ENCODE data around the gene TEAD1. TPM values are rescaled to one million over a fixed set of nuclear protein-coding genes. Genes with fewer than 3 reads are reported as not detected.
A peak's percentile ranks its signal among the peaks of the same experiment; 100 is the strongest.

TEAD1 gene
- total RNA-seq, 4 donors from 2014 or later, result 71.5 to 109 (median 88.5) TPM

GRCh38 chr11:12865863-12866595 lies 191.8 kb downstream of the TEAD1 start:
- no peak overlapping the region for H3K27ac ChIP-seq
- H3K27me3 ChIP-seq, result no peaks in the 10 kb centered on the region
- H3K4me3 ChIP-seq (replicated peaks in 1 of 3), result no peak overlapping the region
- no peaks in the 10 kb centered on the region for H3K9me3 ChIP-seq
- no peaks in the 10 kb centered on the region for H3K36me3 ChIP-seq
- H3K4me1 ChIP-seq, result peaks cover 7 to 10% of the 10 kb centered on the region in 2 donors
- no peak for TF ChIP-seq POLR2A (IDR thresholded peaks at IDR 0.05)
- no peak for TF ChIP-seq CTCF (IDR thresholded peaks at IDR 0.05)
- no peak for DNase-seq
- intact Hi-C loops (cut with DNase I), result no loop called here
- 70 to 75% methylated on average over 6 of the region's 6 CpGs for WGBS, 2 donors

- H3K4me3 ChIP-seq (replicated peaks in 1 of 3), result no peak overlapping the region
- 81 to 87% methylated on average over 2 of the region's 2 CpGs for WGBS, 2 donors
- intact Hi-C loops (cut with DNase I), result no loop called here
- no peaks in the 10 kb centered on the region for H3K36me3 ChIP-seq
- DNase-seq, result no peak
- no peaks in the 10 kb centered on the region for H3K9me3 ChIP-seq
- no peak overlapping the region for H3K27ac ChIP-seq
- TF ChIP-seq POLR2A (IDR thresholded peaks at IDR 0.05) (no peak), CTCF (IDR thresholded peaks at IDR 0.05) (no peak)
- no peaks in the 10 kb centered on the region for H3K27me3 ChIP-seq
- H3K4me1 ChIP-seq, result peaks cover 4 to 10% of the 10 kb centered on the region in 2 donors
Measured at GRCh38 chr11:12867531-12867930, 193.3 kb downstream of the TEAD1 start.

- Histone ChIP-seq H3K4me3 (replicated peaks in 1 of 3) (no peak overlapping the region), H3K27ac (no peak overlapping the region), H3K4me1 (peaks cover 0 to under 1% of the 10 kb centered on the region in 2 donors), H3K27me3 (no peaks in the 10 kb centered on the region), H3K9me3 (no peaks in the 10 kb centered on the region), H3K36me3 (no peaks in the 10 kb centered on the region)
- WGBS, 2 donors, result 84 to 87% methylated on average over 3 of the region's 3 CpGs
- intact Hi-C loops (cut with DNase I), result no loop called here
- TF ChIP-seq CTCF (IDR thresholded peaks at IDR 0.05) (peak in 1 of 6 experiments; percentile 13), POLR2A (IDR thresholded peaks at IDR 0.05) (no peak)
- DNase-seq, result no peak
Measured at GRCh38 chr11:12868315-12869073, 194.3 kb downstream of the TEAD1 start.

- Histone ChIP-seq H3K27ac (no peak overlapping the region), H3K4me3 (replicated peaks in 1 of 3) (no peak overlapping the region), H3K27me3 (no peaks in the 10 kb centered on the region), H3K9me3 (no peaks in the 10 kb centered on the region), H3K4me1 (no peaks in the 10 kb centered on the region), H3K36me3 (no peaks in the 10 kb centered on the region)
- TF ChIP-seq CTCF (IDR thresholded peaks at IDR 0.05) (no peak), POLR2A (IDR thresholded peaks at IDR 0.05) (no peak)
- no peak for DNase-seq
- intact Hi-C loops (cut with DNase I), result no loop called here
- 76 to 79% methylated on average over 2 of the region's 2 CpGs for WGBS, 2 donors
Measured at GRCh38 chr11:12871241-12871640, 197.0 kb downstream of the TEAD1 start.

- 88% methylated on average over 11 of the region's 11 CpGs for WGBS, 2 donors
- no peaks in the 10 kb centered on the region for H3K36me3 ChIP-seq
- H3K9me3 ChIP-seq, result no peaks in the 10 kb centered on the region
- intact Hi-C loops (cut with DNase I), result no loop called here
- H3K4me3 ChIP-seq (replicated peaks in 1 of 3), result no peak overlapping the region
- no peaks in the 10 kb centered on the region for H3K27me3 ChIP-seq
- no peak overlapping the region for H3K27ac ChIP-seq
- TF ChIP-seq POLR2A (IDR thresholded peaks at IDR 0.05), result no peak
- TF ChIP-seq CTCF (IDR thresholded peaks at IDR 0.05), result no peak
- DNase-seq, result no peak
- no peaks in the 10 kb centered on the region for H3K4me1 ChIP-seq
Measured at GRCh38 chr11:12871788-12872321, 197.6 kb downstream of the TEAD1 start.
